GM12864 (cell line): Measurements from ENCODE around the gene CCDC13.
"Not testable (repeated sequence)": the region's sequence is repeated elsewhere in the genome, so short reads cannot be mapped to it uniquely, and the experiment has no call there.

Source experiments
- DNase-seq: peaks from one replicate; pipeline ENCODE4 v3.0.0-alpha.2; 2011; ENCODE audit warnings: low read depth
- H3K4me3 ChIP-seq: 2 replicates; pipeline ENCODE4 v1.5.1; 2011; ENCODE audit warnings: mild to moderate bottlenecking, low read depth, low read length, control low read depth
- CTCF ChIP-seq: IDR thresholded peaks from 2 replicates; pipeline ENCODE4 v1.5.1; 2011; ENCODE audit warnings: low read depth, mild to moderate bottlenecking, moderate library complexity, low read length, control low read depth, inconsistent platforms; ENCODE audit errors: missing control alignments

Gene CCDC13

GRCh38 chr3:42772670-42773408, at the start of gene CCDC13:
CCDC13 (minus strand) TSS chr3:42773253; CDS start chr3:42758345, 14,908 bp downstream.
- H3K4me3 ChIP-seq, result peak within 1 kb of the TSS; percentile 64
- TF ChIP-seq CTCF, result no peak
- peak; percentile 83 for DNase-seq

- DNase-seq, result no peak
- H3K4me3 ChIP-seq, result no peak overlapping the region
- TF ChIP-seq CTCF, result no peak
These were observed 49.8 kb upstream of the CCDC13 start for GRCh38 chr3:42822828-42823227.

- TF ChIP-seq CTCF, result no peak
- no peak overlapping the region for H3K4me3 ChIP-seq
- DNase-seq, result no peak
These were observed 47.6 kb upstream of the CCDC13 start for GRCh38 chr3:42820746-42821051.

- DNase-seq, result no peak
- no peak for TF ChIP-seq CTCF
- H3K4me3 ChIP-seq, result no peak overlapping the region
These were observed 46.4 kb upstream of the CCDC13 start for GRCh38 chr3:42819351-42819965.

GRCh38 chr3:42815826-42816225, 42.8 kb upstream of the CCDC13 start:
- no peak for DNase-seq
- TF ChIP-seq CTCF, result no peak
- H3K4me3 ChIP-seq, result no peak overlapping the region

- DNase-seq, result no peak
- H3K4me3 ChIP-seq, result no peak overlapping the region
- TF ChIP-seq CTCF, result no peak
These were observed 42.0 kb upstream of the CCDC13 start for GRCh38 chr3:42814914-42815507.

GRCh38 chr3:42814246-42814645, 41.2 kb upstream of the CCDC13 start:
- no peak for TF ChIP-seq CTCF
- no peak for DNase-seq
- no peak overlapping the region for H3K4me3 ChIP-seq

GRCh38 chr3:42811118-42811883, 38.2 kb upstream of the CCDC13 start:
- DNase-seq, H3K4me3 ChIP-seq: not testable (repeated sequence)

- not testable (repeated sequence) for H3K4me3 ChIP-seq, DNase-seq
These were observed 37.7 kb upstream of the CCDC13 start for GRCh38 chr3:42810706-42811105.
